ENCODE results near the gene AKAP17A.

- peak; percentile 54; the same call in 1 of the 2 replicates for TF ChIP-seq TAF1 (IDR thresholded peaks at IDR 0.05; ENCODE audit: borderline replicate concordance, insufficient read depth, low read length)
- TF ChIP-seq POLR2AphosphoS5 (IDR thresholded peaks at IDR 0.05; ENCODE audit: low read depth, low read length): 0 out of 2 replicates have a peak, but pooled peaks have one; percentile 27
- no peak for TF ChIP-seq REST (IDR thresholded peaks at IDR 0.05; ENCODE audit: insufficient read depth in 1 of 2, low read depth in 2 of 2, low read length in 2 of 2)
- TF ChIP-seq SIN3A (IDR thresholded peaks at IDR 0.05; ENCODE audit: borderline replicate concordance, insufficient read depth, low read length): peak; percentile 41; the same call in 1 of the 2 replicates
These were observed 1.2 kb downstream of the AKAP17A start for GRCh38 chrX:1592470-1593142.
